Activated CD8-positive, alpha-beta memory T cell treated with anti-CD3 and anti-CD28 coated beads for 24 hours (primary cell): Measurements from ENCODE around the gene ASTN2.

ENCODE experiments used
- DNase-seq: peaks from one replicate; pipeline ENCODE4 v3.0.0-alpha.2; 2020

Gene ASTN2

GRCh38 chr9:116998305-116998704, 416.6 kb downstream of the ASTN2 start:
- DNase-seq, result no peak

GRCh38 chr9:116992865-116993264, 422.0 kb downstream of the ASTN2 start:
- DNase-seq, result no peak

- DNase-seq, result no peak
These were observed 423.8 kb downstream of the ASTN2 start for GRCh38 chr9:116991051-116991450.

GRCh38 chr9:116990592-116990991, 424.3 kb downstream of the ASTN2 start:
- DNase-seq, result no peak

GRCh38 chr9:116987721-116988485, 427.0 kb downstream of the ASTN2 start:
- DNase-seq, result no peak

GRCh38 chr9:116986015-116986414, 428.8 kb downstream of the ASTN2 start:
- DNase-seq, result no peak

GRCh38 chr9:116985596-116985995, 429.3 kb downstream of the ASTN2 start:
- DNase-seq, result no peak

GRCh38 chr9:116984111-116984510, 430.7 kb downstream of the ASTN2 start:
- no peak for DNase-seq

- DNase-seq, result no peak
These were observed 434.2 kb downstream of the ASTN2 start for GRCh38 chr9:116980582-116981120.

- no peak for DNase-seq
These were observed 435.4 kb downstream of the ASTN2 start for GRCh38 chr9:116979456-116979855.

- no peak for DNase-seq
These were observed 436.7 kb downstream of the ASTN2 start for GRCh38 chr9:116978155-116978554.

GRCh38 chr9:116975126-116975525, 439.7 kb downstream of the ASTN2 start:
- DNase-seq, result no peak

- DNase-seq, result no peak
These were observed 448.7 kb downstream of the ASTN2 start for GRCh38 chr9:116966199-116966598.

- DNase-seq, result no peak
These were observed 450.6 kb downstream of the ASTN2 start for GRCh38 chr9:116964258-116964657.

- DNase-seq, result no peak
These were observed 455.0 kb downstream of the ASTN2 start for GRCh38 chr9:116959809-116960208.

- no peak for DNase-seq
These were observed 456.0 kb downstream of the ASTN2 start for GRCh38 chr9:116958881-116959280.

- no peak for DNase-seq
These were observed 460.1 kb downstream of the ASTN2 start for GRCh38 chr9:116954731-116955130.

- DNase-seq, result no peak
These were observed 461.6 kb downstream of the ASTN2 start for GRCh38 chr9:116953271-116953670.

- no peak for DNase-seq
These were observed 462.4 kb downstream of the ASTN2 start for GRCh38 chr9:116952436-116952810.

- no peak for DNase-seq
These were observed 463.0 kb downstream of the ASTN2 start for GRCh38 chr9:116951588-116952435.

GRCh38 chr9:116945817-116946216, 469.0 kb downstream of the ASTN2 start:
- DNase-seq, result no peak

- no peak for DNase-seq
These were observed 469.9 kb downstream of the ASTN2 start for GRCh38 chr9:116944714-116945534.

GRCh38 chr9:116943970-116944369, 470.9 kb downstream of the ASTN2 start:
- DNase-seq, result no peak
